ENCODE measurements around the gene PASK.

PASK gene

DNA sequence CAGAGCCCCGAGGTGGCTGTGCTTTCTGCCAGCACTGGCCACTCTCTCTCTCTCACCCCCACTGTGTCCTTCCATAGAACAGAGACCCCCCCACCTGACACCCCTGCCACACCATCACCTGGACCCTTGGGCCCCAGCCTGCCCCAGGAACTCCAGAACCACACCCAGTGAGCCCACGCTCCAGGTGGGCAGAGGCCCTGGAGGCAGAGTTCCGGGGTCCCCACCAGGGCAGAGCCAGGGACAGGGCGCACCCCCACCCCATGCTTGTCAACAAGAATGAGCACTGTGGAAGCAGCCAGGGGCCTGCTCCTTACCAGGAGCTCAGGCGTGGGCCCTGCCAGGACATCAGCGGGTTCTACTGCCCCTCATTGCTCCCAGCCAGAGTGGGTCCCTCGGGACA, 14.6 kb downstream of the PASK start:
- TF ChIP-seq, protein P1, sequence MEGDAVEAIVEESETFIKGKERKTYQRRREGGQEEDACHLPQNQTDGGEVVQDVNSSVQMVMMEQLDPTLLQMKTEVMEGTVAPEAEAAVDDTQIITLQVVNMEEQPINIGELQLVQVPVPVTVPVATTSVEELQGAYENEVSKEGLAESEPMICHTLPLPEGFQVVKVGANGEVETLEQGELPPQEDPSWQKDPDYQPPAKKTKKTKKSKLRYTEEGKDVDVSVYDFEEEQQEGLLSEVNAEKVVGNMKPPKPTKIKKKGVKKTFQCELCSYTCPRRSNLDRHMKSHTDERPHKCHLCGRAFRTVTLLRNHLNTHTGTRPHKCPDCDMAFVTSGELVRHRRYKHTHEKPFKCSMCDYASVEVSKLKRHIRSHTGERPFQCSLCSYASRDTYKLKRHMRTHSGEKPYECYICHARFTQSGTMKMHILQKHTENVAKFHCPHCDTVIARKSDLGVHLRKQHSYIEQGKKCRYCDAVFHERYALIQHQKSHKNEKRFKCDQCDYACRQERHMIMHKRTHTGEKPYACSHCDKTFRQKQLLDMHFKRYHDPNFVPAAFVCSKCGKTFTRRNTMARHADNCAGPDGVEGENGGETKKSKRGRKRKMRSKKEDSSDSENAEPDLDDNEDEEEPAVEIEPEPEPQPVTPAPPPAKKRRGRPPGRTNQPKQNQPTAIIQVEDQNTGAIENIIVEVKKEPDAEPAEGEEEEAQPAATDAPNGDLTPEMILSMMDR (IDR thresholded peaks at IDR 0.05; ENCODE audit: low read depth, low read length, missing control alignments) = no peak
- DNase-seq (ENCODE audit: low read depth) = no peak
- no peak overlapping the region for H3K4me3 ChIP-seq (ENCODE audit: low read depth, low read length)

DNA sequence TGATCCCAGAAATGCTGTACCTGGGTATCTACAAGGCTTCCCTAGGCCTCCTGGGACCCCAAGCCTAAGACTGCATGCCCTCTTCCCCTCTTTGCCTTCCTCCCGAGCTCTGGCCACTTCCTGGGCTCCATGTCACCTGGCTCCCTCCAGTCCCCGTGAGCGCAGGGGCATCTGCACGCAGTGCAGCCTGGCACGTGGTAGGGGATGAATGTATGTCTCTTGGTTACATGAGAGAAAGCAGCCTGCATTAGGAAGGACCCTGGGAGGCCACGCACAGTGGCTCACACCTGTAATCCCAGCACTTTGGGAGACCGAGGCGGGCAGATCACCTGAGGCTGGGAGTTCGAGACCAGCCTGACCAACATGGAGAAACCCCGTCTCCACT, 15.8 kb downstream of the PASK start:
- H3K4me3 ChIP-seq (ENCODE audit: low read depth, low read length) = no peak overlapping the region
- DNase-seq (ENCODE audit: low read depth) = no peak
- TF ChIP-seq, protein P1 (IDR thresholded peaks at IDR 0.05; ENCODE audit: low read depth, low read length, missing control alignments) = no peak

DNA sequence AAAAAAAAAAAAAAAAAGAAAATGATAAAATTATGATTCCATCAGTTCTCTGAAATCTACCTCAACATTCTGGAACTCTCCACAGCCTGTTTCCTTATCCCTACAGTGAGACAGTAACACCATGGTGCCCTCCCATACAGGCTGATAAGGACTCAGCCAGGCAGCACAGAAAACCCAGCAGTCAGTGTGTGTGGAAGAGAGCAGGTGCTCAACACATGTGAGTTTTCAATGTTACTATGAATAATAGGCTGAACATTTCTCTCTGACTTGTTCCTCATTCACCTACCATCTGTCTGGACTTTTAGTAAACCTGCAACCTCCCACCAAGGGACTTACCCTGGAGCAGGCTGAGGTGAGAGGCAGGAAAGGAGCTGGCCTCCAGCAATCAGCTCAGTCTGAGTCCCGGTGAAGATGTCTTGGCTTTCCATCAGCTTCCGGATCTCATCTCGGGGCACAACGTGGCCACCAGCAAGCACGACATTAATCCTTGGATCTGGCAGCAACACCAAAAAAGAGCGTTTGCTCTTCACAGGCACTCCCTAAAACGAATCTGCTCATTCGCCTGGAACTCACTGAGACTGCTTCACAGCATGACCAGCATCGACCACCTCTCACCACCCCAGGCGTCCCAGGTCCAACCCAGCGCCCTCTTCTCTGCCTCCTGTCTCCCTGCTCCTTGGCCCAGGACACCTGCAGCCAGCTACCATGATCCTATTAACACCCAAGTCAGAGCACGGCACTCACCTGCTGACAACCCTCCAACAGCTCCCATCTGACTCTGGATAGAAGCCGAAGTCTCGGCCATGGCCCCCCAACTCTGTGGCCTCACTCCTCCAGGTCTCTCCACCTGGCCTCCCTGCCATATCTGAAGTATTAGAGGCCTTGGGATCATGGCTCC, 16.5 kb downstream of the PASK start:
- no peak overlapping the region for H3K4me3 ChIP-seq (ENCODE audit: low read depth, low read length)
- no peak for DNase-seq (ENCODE audit: low read depth)
- TF ChIP-seq, protein P1 (IDR thresholded peaks at IDR 0.05; ENCODE audit: low read depth, low read length, missing control alignments) = no peak

DNA sequence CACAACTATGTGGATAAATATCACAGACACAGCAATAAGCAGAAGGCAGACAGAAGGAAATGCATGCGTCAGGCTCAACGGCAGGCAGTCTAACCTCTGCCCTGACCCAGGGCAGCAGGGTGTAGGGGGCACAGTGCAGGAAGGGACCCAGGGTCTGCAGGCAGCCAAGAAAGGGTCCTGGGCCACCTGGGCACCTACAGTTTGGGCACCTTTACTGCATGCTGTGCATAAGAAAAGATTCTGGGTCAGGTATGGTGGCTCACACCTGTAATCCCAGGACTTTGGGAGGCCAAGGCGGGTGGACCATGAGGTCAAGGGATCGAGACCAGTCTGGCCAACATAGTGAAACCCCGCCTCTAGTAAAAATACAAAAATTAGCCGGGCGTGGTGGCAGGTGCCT, 17.7 kb downstream of the PASK start:
- H3K4me3 ChIP-seq (ENCODE audit: low read depth, low read length) = no peak overlapping the region
- TF ChIP-seq, protein P1 (IDR thresholded peaks at IDR 0.05; ENCODE audit: low read depth, low read length, missing control alignments) = no peak
- DNase-seq (ENCODE audit: low read depth) = no peak

DNA sequence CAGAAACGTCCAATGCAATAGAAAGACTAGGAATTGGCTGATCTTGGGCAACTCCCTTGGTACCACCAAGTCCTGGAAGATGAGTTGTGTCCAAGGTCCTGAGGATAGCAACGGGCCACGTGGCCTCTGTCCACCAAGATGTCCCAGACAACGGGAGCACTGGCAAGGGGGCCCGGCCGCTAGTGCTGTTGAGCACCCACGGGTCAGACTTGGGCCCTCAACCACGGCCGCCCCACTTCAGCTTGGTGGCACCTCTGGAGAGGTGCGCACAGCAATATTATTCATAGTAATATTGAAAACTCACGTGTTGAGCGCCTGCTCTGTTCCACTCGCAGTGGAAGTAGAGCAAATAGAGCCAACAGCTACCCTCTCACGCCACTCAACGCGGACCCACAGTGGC, 19.0 kb downstream of the PASK start:
- DNase-seq (ENCODE audit: low read depth) = no peak
- TF ChIP-seq, protein P1 (IDR thresholded peaks at IDR 0.05; ENCODE audit: low read depth, low read length, missing control alignments) = no peak
- no peak overlapping the region for H3K4me3 ChIP-seq (ENCODE audit: low read depth, low read length)

DNA sequence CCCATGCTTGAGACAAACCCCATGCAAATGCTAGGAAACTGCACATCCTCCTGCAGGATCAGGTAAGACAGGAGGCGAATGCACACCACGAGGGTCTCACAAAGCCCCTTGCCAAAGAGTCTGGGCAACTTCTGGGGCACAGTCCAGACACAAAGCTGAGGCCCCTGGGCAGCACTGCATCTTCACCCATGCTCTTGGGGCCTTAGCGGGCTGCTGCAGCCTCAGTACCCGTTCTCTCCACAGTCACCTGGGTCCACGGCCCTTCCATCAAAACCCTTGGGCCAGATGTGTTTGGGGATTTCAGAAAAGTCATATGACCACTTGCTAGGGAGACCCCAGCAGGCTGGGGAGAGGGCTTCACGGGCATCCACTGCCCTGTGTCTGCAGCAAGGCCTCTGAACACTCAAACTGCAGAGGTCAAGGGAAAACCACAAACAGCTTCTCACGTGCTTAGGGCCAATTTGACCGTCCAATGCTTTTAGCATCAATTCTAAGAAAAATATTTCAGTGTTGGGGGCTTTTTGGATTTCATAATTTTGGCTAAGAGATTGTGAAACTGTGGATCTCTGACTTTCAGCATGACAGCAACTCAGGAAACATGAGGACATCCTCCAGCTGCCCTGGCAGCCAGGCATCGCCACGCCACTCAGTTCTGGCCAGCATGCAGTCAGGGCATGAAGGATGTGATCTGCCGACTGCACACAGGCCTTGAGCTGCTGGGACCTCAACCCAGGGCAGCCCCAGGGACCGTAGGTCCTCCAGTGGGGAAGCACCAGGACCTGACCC, 20.0 kb downstream of the PASK start:
- TF ChIP-seq, protein P1 (IDR thresholded peaks at IDR 0.05; ENCODE audit: low read depth, low read length, missing control alignments) = no peak
- no peak for DNase-seq (ENCODE audit: low read depth)
- H3K4me3 ChIP-seq (ENCODE audit: low read depth, low read length) = no peak overlapping the region

Data from GM12864 (cell line).